SW480 (cell line): ENCODE measurements around the gene CFAP61.
A peak's percentile ranks its signal among the peaks of the same experiment; 100 is the strongest.
"Not testable (repeated sequence)": the region's sequence is repeated elsewhere in the genome, so short reads cannot be mapped to it uniquely, and the experiment has no call there.

Experiments used
- DNase-seq: peaks from one replicate; pipeline ENCODE4 v3.0.0-alpha.2; 2016; ENCODE audit warnings: low spot score

Gene CFAP61

GRCh38 chr20:20052074-20052970, at the start of gene CFAP61, which contains the start of gene CRNKL1:
Gene CFAP61 (plus strand): TSS chr20:20052532. CDS start chr20:20056654, 4,122 bp downstream.
Gene CRNKL1 (minus strand): TSS chr20:20052466. CDS start chr20:20052342, 124 bp downstream.
- DNase-seq = peak; percentile 99

- no peak for DNase-seq
Observed at GRCh38 chr20:20003031-20003954, 49.0 kb upstream of the CFAP61 start.

- DNase-seq = not testable (repeated sequence)
Observed at GRCh38 chr20:20003955-20004322, 48.4 kb upstream of the CFAP61 start.

GRCh38 chr20:20005342-20005741, 47.0 kb upstream of the CFAP61 start:
- no peak for DNase-seq

GRCh38 chr20:20009784-20010253, 42.5 kb upstream of the CFAP61 start:
- DNase-seq = no peak

- DNase-seq = peak; percentile 12
Observed at GRCh38 chr20:20010639-20011500, 41.5 kb upstream of the CFAP61 start.

- no peak for DNase-seq
Observed at GRCh38 chr20:20012541-20012940, 39.8 kb upstream of the CFAP61 start.

- DNase-seq = no peak
Observed at GRCh38 chr20:20014659-20015058, 37.7 kb upstream of the CFAP61 start.

GRCh38 chr20:20017001-20017843, 35.1 kb upstream of the CFAP61 start, which contains the start of gene NAA20:
Gene NAA20 (plus strand): TSS chr20:20017362. CDS start chr20:20017397, 35 bp downstream.
- DNase-seq = peak; percentile 98

GRCh38 chr20:20017844-20018185, 34.5 kb upstream of the CFAP61 start:
- peak; percentile 28 for DNase-seq

- no peak for DNase-seq
Observed at GRCh38 chr20:20018366-20018765, 34.0 kb upstream of the CFAP61 start.

- DNase-seq = no peak
Observed at GRCh38 chr20:20019123-20019522, 33.2 kb upstream of the CFAP61 start.

GRCh38 chr20:20020908-20021307, 31.4 kb upstream of the CFAP61 start:
- DNase-seq = no peak

- no peak for DNase-seq
Observed at GRCh38 chr20:20021835-20022234, 30.5 kb upstream of the CFAP61 start.

GRCh38 chr20:20022498-20022897, 29.8 kb upstream of the CFAP61 start:
- no peak for DNase-seq

GRCh38 chr20:20023395-20023794, 28.9 kb upstream of the CFAP61 start:
- no peak for DNase-seq

- no peak for DNase-seq
Observed at GRCh38 chr20:20024942-20025341, 27.4 kb upstream of the CFAP61 start.

- no peak for DNase-seq
Observed at GRCh38 chr20:20027284-20027683, 25.0 kb upstream of the CFAP61 start.

GRCh38 chr20:20031790-20032189, 20.5 kb upstream of the CFAP61 start:
- DNase-seq = no peak

- no peak for DNase-seq
Observed at GRCh38 chr20:20034486-20034885, 17.8 kb upstream of the CFAP61 start.

GRCh38 chr20:20036756-20037155, 15.6 kb upstream of the CFAP61 start:
- no peak for DNase-seq
